ELR (cell line): ENCODE results near the gene KCNG2.
"Not testable (repeated sequence)": the region's sequence is repeated elsewhere in the genome, so short reads cannot be mapped to it uniquely, and the experiment has no call there.

ENCODE experiments used
- DNase-seq: peaks from one replicate; pipeline ENCODE4 v3.0.0-alpha.2; 2015; ENCODE audit warnings: low read depth

Gene KCNG2

DNA sequence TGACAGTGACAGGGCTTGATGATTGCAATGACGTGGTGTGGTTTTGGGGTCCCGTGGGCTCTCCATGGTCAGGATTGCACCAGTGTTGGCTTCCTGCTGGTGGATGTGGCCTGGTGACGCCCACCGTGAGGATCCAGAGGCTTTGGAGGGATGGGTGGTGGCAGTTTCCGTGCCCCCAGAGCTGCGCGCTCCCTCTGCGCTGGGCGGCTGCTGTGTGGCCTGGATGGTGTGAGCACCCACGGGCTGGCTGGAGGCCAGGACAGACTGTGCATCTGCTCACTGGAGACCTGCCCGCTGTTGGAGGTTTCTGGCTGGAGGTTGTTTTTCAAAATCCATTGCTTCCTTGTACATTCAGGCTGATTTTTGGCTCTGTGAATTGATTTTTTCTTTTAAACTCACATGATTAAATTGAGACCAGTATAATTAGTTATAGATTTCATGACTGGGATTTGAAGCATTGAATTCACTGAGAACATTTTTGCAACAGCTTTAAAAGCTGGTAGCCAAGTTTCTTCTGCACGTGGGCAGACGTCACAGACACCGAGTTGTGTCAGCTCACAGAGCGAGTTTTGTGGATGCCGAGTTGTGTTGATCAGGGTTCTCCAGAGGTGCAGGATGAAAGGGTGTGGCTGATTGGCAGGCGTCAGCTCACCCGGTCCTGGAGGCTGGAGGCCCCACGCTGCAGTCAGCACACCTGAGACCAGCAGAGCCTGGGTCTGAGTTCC, 72.7 kb downstream of the KCNG2 start:
- DNase-seq, result no peak

DNA sequence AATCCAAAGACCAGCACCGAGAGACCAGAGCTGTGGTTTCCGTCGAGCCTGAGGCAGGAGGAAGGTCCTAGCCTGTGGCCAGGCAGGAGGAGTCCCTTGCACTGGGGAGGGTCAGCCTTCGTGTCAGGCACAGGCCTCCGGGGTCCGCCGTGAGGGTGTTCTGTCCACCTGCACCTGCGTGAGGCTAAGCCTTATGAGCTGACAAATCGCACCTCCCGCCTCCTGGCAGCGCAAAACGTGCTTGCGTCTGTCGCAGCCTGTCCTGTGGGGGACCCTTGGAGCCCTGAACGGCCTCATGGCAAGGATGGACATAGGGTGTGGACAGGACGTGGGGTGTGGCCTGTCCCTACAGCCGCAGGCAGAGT, 73.3 kb downstream of the KCNG2 start:
- no peak for DNase-seq

- DNase-seq, result no peak
Measured at GRCh38 chr18:79871481-79872091, 73.8 kb downstream of the KCNG2 start.

DNA sequence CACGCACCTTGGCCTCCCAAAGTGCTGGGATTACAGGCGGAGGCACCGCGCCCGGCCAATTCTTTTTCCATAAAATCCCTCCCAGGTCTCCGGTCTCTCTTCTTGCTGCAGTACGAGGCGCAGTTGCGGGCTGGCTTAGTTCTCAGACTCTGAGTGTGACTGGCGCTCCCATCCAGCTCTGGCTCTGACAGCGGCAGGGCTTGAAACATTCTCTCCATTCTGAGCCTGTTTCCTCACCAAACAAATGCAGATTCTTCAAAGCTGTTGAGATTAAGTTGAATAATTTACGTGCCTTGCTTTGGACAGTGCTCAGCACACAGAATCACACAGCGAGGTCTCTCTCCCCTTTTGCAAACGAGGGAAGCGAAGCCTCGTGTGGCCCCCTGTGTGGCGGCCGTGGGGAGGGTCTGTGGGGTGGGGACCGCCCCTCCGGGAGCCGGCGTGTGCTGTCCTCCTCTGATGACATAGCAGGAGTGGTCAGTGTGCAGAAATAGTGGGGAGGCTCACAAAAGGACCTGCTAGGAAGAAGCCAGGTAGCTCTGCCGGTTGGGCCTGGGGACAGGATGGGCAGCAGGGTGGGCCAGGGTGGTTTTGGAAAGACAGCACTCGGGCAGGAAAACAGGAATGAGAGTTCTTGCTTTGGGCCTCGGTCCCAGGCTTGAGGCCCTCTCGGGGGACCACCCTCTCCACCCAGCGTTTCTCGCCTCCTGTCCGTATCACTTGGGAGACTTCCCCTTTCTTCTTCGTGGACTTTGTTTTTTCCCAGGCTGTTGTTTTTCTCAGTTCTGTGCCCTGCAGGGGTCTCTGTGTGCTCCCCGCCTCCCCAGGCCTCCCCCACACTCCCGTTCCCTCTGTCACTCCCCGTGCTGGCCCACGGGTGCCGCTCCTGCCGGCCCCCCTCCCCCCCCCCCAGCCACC, 75.0 kb downstream of the KCNG2 start:
- DNase-seq, result no peak

DNA sequence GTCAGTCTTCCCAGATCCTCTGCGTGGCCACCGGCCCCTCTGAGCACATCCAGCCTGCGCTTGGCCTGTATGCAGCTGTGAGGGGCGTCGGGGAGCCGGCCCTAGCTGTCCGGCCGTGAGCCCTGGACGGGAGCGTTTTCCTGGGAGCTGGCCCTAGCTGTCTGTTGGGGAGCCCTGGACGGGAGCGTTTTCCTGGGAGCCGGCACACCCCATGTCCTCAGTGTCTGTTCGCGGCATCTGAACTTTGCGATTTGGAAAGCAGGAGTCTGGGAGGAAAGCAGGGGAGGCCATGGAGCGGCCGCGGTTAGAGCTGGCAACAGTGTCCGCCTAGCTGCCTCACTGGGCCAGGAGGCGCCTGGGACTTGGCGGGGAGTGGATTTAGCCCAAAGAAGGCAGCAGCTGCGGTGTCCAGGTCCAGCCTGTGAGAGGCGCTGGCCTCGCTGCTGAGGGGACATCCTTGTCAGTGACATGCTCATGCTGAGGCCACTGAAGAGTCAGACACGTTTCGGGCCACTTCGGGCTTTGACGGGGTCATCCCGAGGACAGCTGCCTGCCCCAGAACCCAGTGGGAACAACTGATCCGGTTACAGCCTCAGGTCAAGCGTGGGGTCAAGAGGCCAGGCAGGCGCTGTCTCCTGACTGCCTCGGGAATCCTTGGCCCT, 75.8 kb downstream of the KCNG2 start:
- DNase-seq, result no peak

- no peak for DNase-seq
Measured at GRCh38 chr18:79874553-79875530, 77.1 kb downstream of the KCNG2 start.

GRCh38 chr18:79875531-79875919, 77.8 kb downstream of the KCNG2 start:
- no peak for DNase-seq

DNA sequence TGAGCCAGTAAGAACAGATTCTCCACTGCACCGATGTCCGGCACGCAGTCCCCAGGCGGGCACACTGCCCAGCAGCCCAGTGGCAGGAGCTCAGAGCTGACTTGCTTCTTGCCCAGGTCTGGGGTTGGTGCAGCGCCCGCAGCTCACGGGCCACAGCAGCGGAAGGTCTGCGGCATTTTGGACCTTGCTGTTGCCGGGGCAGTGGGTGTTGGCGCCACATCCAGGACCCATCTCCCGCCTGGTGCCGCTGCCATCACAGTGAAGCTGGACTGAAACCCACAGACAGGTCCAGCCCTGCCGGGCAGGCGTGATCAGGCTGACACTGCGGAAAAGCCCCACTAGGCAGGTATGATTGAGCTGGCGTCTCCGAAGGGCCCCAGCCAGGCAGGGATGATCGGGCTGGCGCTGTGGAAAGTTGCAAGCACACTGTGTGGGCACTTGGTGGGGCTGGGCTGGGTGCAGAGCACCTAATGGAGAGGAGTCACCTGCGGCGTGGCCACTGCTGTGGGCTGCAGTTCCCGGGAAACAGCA, 78.3 kb downstream of the KCNG2 start:
- no peak for DNase-seq

DNA sequence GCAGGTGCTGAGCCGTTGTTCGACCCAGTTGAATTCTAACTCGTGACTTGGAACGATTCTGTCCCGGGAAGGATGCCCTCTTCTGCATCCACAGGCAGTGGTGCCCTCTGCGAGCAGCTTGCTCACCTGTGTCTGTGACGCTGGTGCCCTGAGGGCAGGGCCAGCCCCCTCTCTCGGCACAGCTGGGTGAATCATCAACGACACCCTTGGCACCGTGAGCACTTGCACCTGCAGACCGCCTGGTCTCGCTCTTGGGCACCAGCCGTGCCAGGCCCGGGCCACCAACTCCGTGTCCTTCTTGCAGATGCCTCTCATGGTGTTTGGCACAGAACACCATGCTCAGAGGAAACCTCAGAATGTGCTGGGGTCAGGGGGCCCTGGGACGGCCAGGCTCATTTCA, 78.8 kb downstream of the KCNG2 start:
- no peak for DNase-seq

DNA sequence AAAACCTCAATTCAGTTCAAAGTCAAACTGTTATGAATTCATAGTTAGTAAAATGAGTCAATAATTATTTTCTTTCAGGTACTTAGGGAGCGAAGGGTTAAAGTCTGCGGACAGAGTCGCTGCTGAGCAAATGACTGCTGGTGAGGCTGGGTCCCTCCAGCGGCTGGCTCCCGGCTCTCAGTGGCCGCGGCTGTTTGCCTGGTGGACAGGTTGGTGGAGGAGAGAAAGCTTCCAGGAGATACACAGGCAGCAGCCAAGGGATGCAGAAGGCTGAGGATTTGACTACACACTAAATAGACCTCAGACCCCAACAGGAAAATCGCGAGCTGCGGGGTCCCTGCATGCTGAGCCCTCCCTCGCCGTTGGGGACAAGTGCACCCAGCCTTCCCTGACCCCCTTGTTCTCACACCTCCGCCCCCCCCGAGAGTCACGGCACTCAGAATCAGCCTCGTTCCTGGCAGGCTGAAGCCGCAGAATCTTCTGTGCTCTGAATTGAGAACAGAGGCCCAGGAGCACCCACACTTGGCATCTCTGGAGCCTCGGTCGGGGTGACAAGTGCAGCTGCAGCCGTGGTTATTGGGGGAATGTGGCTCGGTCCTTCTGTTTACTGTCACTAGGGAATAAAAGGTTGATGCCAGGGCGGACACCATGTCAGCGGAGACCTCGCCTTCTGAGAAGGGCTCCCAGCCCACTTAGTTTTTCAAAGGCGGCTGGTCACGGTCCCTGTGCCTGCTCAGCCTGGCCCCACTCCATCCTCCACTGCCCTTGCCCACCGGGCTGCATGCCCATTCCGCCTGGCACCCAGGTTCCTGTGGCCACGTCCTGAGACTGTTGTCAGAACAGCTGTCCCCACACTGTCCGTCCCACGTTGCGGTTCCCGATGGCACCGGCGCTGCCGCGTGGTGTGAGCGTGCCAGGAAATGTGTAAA, 79.7 kb downstream of the KCNG2 start:
- no peak for DNase-seq

DNA sequence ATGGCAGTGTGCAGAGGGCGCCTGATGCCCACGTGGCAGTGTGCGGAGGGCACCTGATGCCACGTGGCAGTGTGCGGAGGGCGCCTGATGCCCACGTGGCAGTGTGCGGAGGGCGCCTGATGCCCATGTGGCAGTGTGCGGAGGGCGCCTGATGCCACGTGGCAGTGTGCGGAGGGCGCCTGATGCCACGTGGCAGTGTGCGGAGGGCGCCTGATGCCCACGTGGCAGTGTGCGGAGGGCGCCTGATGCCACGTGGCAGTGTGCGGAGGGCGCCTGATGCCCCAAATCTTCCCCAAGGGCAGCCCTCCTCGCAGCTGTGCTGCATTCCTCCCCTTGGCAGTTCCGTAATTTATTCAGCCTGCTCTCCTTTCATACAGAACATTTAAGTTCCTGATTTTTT, 80.5 kb downstream of the KCNG2 start:
- DNase-seq, result not testable (repeated sequence)

DNA sequence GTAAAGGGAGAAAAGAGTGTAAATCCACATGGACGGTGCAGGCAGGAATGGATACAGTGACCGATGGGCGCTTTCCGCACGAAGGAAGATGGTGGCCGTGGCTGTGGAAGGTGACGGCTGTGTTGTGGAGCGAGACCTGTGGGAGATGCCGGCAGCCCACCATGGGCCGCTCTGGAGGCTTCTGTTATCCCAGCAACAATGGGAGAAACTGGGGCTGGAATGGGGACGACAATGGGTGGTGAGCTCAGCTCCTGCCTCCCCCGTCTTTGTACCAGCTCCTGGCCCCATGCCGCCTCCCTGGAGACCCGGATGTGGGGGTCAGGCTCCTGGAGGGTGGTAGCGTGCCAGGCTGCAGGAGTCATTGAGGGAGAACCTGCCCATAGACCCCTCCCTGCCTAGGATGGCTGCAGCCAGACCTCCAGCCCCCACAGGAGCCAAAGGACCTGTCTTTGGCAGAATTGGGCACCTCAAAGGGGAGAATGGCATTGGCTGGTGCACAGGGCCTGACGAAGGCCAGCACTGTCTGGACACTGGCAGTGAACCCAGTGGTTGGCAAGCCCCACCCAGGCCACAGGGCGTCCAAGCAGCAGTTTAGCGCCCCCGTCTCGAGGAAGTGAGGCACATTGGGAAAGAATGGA, 81.1 kb downstream of the KCNG2 start:
- no peak for DNase-seq

DNA sequence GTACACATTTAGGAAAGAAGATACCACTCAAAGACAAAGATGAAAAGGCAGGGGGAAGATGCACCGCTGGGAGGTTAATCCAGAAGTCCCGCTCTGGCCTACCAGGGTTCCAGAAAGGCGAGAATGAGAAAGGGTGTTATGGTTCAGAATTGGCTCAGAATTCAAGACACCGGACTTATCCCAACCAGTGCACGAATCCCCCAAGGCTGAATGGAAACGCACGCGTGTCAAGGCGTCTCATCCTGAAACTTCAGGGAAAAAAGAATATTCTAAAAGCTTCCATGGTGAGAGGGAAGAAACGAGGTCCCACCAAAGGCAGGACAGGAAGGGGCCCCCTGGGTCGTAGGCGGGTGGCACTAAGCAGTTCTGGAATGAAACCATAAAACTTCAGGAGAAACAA, 81.8 kb downstream of the KCNG2 start:
- DNase-seq, result no peak

DNA sequence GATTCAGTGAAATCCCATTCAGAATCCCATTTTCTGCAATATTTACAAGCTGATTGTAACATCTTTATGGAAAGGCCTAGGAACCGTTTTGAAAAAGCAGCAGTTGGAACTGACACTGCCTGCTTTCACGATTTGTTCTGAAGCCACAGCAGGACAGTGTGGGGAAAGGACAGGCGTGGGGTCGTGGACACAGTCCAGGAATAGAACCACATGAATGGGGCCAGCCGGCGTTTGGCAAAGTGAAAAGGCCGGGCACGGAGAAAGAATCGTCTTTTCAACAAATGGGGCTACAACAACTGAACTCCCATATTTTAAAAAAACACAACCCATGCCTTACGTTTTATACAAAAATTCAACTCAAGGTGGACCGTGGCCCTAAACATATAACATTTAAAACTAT, 84.0 kb downstream of the KCNG2 start:
- DNase-seq, result no peak

GRCh38 chr18:79882522-79883241, 84.9 kb downstream of the KCNG2 start:
- no peak for DNase-seq

DNA sequence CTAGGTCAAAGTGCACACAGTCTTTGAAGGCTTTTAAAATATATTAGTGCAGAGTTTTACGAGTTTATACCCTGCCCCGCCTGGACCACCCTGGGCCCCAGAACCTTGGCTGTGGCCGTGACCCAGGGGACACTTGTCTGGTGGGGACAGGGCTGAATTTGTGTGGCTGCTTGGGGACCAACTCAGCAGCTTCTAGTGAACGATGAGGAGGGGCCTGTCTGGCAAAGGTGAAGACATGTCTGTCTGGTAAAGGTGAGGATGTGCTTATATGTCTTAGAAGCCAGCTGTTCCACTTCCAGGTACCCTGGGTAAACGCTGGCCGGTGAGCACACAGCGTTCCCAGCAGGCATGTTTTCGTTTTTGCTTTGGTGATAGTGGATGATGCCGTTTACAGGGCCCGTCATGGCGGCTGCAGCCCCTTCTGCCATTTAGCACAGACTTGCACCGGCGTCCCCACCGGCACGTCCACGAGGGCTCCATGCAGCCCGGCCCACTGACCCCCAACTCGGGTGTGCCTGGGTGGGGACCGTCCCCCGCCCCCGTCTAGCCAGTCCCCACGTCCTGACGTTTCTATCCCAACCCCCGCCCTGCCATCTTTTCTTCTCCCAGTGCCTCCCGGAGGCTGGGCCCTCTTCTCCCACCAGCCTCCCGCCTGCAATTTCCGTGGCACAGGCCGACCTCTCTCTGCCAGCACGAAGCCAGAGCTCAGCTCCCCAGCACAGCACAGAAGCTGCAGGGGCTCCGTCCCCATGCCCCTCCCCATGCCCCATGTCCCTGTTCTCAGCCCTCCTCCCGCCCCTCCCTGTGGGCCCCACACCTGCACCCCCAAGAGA, 85.9 kb downstream of the KCNG2 start:
- DNase-seq, result no peak

DNA sequence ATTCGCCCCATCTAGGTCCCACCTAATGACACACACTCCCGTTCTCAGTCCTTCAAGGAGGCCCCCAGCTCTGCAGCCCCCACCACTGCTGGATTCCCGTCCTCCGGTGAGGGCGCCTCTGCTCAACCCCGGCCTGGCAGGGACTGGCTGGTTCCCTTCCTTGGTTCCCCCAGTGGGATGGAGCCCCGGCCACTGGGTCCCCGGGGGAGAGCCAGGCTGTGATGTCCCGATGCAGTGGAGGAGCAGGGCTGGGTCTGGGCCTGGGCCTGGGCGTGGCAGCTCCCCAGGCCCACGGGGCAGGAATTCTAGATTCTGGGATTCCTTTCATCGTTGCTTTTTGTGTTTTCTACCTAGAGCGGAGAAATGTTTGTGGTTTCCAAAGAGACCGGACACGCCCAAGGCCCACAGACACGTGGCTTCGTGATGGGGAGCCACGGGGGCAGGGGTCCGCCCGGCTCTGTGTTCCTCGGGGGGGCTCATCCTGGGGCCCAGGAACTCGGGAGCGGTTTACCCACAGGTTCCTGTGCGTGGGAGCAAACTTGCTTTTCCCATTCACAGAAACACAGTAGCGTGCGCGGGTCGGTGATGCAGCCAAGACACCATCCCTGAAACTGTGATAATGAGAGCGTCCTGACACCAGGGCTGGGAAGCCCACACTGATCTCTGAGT, 86.7 kb downstream of the KCNG2 start:
- DNase-seq, result no peak
